ENCODE data around the gene ORMDL1.
"Not testable (repeated sequence)": the region's sequence is repeated elsewhere in the genome, so short reads cannot be mapped to it uniquely, and the experiment has no call there.

Gene ORMDL1

DNA sequence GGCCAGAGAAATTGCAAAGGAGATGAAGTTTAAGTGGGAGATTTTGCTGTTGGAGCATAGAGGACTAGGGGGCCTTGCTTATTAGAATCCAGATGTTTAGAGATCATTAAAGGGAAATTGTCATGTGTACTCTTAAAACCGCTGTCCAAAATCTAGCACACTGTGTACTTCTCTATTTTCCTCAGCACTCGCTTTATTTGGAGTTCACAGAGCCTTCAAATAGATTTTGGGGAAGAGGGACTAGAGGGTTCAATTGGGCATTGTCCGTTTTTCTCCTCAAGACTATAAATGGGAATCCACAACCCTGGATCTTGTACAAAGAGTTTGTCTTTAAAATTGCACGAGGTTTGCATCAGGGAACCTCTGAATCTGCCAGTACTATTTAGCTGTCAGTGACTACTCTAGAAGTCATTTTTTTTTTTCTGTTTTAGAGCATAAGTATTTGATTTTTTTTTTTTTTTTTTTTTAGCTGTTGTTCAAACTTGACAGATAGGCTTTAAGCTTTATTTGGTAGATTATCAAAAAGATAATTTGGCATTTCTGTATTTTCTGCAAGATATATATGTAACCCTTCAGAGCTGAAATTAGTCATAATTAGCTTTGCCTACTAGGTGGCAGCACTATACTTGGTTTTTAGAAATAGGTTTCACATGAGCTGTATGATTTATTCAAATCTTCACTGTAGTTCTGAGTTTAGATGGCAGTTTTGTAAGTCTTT lies 14.3 kb upstream of the ORMDL1 start:
- H3K4me3 ChIP-seq (ENCODE audit: low read length): no peak overlapping the region
- no peak for TF ChIP-seq ZNF274 (IDR thresholded peaks at IDR 0.05; ENCODE audit: low read depth, low read length)

DNA sequence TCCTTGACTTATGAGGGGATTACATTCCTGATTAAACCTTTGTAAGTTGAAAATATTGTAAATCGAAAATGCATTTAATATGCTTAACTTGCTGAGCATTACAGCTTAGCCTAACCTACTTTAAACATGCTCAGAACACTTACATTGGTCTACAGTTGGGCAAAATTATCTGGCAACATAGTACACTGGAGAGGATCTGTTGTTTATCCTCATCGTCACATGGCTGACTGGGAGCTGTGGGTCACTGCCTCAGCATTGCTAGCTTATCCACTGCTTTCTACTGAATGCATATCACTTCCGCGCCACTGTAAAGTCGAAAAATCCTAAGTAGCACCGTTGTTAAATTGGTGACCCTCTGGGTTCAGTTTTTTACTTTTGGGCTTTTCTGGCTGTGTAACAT lies 13.8 kb upstream of the ORMDL1 start:
- no peak for TF ChIP-seq ZNF274 (IDR thresholded peaks at IDR 0.05; ENCODE audit: low read depth, low read length)
- H3K4me3 ChIP-seq (ENCODE audit: low read length): no peak overlapping the region

DNA sequence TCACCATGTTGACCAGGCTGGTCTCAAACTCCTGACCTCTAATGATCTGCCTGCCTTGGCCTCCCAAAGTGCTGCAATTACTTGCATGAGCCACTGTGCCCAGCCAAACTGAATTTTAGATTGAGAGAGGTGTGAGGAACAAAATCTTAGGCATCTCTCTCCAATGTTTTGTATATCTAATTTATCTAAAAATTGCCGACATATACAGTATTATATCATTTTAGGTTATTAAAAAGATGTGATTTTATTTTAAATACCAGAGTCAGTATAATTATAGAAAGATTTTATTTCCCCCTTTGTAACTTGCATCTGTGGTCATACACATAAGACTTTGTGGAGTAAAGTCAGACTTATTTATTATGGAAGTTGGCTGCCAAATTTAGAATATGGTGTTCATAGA lies 10.2 kb upstream of the ORMDL1 start:
- TF ChIP-seq ZNF274 (IDR thresholded peaks at IDR 0.05; ENCODE audit: low read depth, low read length): no peak

DNA sequence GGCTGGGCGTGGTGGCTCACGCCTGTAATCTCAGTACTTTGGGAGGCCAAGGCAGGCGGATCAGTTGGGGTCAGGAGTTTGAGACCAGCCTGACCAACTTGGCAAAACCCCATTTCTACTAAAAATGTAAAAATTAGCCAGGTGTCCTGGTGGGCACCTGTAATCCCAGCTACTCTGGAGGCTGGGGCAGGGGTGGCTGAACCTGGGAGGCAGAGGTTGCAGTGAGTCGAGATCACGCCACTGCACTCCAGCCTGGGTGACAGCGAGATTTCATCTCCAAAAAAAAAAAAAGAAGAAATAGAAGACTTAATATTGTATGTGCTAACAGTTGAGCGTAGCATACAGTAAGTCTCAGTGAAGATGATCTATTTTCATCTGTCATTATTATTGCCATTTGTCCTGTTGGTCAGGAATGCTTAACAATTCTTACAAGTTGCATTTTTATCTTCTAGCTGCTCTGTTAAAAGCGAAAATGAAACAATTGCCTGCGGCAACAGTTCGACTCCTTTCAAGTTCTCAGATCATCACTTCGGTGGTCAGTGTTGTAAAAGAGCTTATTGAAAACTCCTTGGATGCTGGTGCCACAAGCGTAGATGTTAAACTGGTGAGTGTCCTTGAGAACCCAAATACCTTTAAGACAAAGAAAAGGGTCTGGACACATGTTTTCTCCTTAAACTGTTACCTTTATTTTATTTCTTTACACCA lies 7.4 kb upstream of the ORMDL1 start:
- no peak for TF ChIP-seq ZNF274 (IDR thresholded peaks at IDR 0.05; ENCODE audit: low read depth, low read length)

More for the DNA sequence above, 10.2 kb upstream of the ORMDL1 start:
- H3K4me3 ChIP-seq (ENCODE audit: low read length): no peak overlapping the region

DNA sequence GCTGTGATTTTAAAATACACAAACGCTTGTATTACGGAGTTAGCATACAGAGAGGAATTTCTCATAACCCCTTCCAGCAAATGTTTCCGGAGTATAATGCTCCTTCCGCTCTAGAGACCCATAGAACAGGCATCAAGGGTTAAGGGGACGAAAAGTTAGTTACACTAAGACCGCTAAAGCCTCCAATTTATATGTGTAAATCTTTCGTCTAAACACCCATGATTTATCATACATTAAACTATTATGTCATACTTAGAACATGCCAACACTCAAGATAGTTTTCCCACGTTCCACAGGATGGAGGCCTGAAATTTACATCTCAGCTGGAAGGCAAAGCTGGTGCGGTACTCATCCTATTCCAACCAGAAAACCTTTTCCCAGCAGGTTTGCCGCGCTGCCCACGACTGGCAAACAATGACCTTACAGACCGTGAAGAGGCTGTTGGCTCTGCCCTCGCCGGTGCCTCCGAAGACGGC lies 650 bp downstream of the ORMDL1 start:
- peak overlapping the region; percentile 95 for H3K4me3 ChIP-seq (ENCODE audit: low read length)
- no peak for TF ChIP-seq ZNF274 (IDR thresholded peaks at IDR 0.05; ENCODE audit: low read depth, low read length)

More for the DNA sequence above, 7.4 kb upstream of the ORMDL1 start:
- no peak overlapping the region for H3K4me3 ChIP-seq (ENCODE audit: low read length)

DNA sequence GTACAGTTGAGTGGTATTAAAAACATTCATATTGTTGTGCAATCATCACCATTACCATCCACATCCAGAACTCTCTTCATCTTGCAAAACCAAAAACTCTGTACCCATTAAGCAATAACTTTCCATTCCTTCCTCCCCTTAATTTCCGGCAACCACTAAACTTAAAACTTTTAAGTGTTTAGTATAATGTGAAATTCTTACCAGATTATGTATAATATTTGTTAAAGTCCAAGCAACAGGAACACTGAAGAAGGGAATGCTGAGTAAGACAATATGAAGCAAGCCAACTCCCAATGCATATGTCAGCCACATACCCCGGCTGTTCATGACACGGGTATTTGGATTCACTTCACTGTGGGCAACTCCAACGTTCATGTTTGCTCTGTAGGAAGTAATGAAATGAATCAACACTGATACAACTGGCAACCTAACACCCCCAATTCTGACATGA lies 1.9 kb downstream of the ORMDL1 start:
- no peak for TF ChIP-seq ZNF274 (IDR thresholded peaks at IDR 0.05; ENCODE audit: low read depth, low read length)
- peak overlapping the region; percentile 95 for H3K4me3 ChIP-seq (ENCODE audit: low read length)

DNA sequence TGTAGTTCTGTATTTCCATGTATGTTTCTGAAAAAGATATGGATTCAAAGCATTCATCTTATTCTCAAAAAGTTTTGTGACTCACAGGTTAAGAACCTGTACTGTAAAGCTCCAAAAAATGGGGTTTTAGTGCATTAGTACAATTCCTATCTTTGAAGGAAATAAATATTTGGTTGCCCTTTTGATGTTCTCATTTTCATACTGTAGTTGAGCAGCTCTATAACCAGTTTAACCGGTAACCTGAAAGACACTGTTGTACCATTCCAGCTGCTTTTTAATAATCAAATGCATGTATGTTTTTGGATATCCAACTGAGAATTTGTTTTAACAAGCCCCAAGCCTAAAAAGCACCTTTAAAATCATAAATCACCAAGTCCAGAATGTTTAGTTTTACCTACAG lies 11.9 kb downstream of the ORMDL1 start:
- no peak overlapping the region for H3K4me3 ChIP-seq (ENCODE audit: low read length)
- TF ChIP-seq ZNF274 (IDR thresholded peaks at IDR 0.05; ENCODE audit: low read depth, low read length): no peak

DNA sequence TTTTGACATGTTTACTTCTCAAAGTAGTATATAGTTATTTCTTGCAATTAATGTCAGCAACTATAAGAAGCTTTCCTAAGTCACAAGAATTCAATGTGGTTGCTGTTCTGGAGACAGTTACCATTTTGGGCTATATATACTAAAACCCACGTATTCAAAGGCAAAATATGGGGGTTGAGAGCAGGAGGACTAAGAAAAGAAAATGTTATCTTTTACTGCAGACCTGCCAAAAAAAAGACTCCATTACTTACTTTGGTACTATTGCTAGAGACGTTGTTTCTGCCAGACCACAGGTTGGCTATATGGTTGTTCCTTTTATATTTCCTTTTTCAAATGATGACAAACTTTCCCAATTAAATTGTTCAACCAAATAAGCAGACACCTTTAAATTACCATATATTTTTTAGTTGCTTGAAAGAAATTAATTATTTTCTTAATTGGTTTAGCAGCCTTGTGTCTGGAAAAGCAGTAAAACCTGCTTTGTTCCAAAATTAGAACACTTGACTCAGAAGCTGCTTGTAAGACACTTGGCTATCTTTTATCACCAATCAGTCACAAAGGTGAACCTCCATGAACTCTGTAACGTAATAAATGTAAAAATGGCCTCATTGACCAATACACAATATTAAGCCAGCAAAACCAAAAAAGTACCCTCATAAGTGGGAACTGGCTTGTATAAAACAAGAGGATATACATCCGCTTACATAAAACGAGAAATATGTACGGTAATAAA lies 13.4 kb downstream of the ORMDL1 start:
- H3K4me3 ChIP-seq (ENCODE audit: low read length): no peak overlapping the region
- TF ChIP-seq ZNF274 (IDR thresholded peaks at IDR 0.05; ENCODE audit: low read depth, low read length): no peak

DNA sequence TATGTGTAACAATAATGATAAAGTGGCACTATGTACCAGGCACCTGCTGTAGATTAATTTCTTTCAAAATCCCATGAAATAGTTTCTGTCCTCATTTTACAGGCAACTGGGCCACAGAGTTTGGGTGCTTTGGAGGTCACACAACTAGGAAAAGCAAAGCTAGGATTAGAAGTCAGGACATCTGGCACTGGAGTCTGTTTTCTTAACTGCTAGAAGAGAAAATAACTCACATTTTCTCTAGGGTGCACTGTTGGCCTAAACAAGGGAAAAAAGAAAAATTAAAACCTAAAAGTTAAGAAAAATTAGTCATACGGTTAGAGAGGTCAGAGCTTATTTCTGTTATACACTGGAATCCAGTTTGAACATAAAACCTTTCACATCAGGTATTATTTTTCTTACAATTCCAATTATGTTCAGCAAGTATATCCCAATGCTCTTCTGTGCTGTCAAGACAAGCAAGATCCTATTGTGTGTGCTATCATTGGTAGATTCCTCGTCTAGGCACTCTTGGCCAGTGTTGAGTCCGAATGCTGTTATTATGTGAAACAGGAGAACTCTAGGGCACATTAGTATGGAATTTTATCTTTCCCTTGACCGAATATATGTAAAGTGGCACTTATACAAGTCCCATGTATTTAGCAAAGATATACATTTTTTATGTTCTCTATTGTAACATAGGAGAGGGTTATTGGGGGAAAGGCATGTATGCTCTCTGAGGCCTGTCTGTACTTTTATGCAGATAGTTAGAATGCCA lies 20.1 kb downstream of the ORMDL1 start:
- no peak for TF ChIP-seq ZNF274 (IDR thresholded peaks at IDR 0.05; ENCODE audit: low read depth, low read length)
- H3K4me3 ChIP-seq (ENCODE audit: low read length): peak overlapping the region; percentile 98; the same call in 1 of the 2 replicates

DNA sequence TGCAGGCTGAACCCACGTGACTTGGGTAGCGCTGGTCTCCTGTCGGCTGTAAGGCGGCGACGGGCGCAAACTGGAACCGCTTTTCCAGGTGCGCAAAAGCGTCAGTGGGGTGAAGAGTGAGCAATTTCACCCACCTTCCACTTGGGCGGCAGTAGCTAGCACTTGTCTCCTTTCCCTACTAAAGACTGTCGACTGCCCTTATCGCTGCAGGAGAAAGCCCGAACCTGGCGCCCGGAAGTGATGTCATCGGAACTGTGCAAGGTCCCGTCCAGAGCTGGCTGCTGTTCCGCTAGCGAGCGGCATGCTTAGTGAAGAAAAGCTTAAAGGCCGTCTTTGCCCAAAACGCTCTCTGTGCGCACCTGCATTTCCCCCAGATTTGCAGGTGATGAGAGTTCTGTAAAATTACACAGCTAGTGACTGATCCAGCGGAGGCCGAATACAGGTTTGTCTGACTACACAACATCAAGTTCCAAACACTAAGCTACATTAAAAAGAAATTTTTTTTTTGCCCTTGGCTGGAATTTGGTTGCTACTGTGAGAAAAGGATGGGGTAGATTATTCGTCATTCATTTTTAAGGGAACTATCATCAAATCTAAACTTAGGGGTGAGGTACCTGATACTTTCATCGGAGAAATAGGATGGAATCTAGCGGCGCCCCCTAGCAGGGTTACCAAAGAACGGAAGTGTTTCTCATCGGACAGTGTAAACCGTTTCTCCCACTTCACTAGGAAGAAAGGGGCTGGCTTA lies 21.4 kb downstream of the ORMDL1 start, which contains the start of gene OSGEPL1:
TSS of gene OSGEPL1 (minus strand) at position 242 of the 748 bp plus-strand sequence. CDS start 1,152 bp downstream, outside the sequence.
- no peak for TF ChIP-seq ZNF274 (IDR thresholded peaks at IDR 0.05; ENCODE audit: low read depth, low read length)
- H3K4me3 ChIP-seq (ENCODE audit: low read length): peak within 1 kb of the TSS; percentile 98

DNA sequence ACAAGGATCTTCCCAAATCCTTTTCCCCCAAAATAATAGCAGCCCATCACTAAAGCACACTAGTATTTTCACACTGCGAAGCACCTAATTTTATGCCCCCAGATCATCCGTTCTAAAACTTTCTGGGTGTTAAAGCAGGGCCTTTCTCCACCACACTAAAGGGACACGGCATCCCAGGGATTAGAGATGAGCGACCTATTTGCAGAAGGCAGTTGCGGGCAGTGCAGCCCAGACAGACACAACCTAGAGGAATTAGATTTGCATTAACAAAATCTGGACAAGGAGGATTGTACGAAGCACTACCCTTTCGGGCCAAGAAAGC lies 21.9 kb downstream of the ORMDL1 start:
- H3K4me3 ChIP-seq (ENCODE audit: low read length): peak overlapping the region; percentile 98
- no peak for TF ChIP-seq ZNF274 (IDR thresholded peaks at IDR 0.05; ENCODE audit: low read depth, low read length)

DNA sequence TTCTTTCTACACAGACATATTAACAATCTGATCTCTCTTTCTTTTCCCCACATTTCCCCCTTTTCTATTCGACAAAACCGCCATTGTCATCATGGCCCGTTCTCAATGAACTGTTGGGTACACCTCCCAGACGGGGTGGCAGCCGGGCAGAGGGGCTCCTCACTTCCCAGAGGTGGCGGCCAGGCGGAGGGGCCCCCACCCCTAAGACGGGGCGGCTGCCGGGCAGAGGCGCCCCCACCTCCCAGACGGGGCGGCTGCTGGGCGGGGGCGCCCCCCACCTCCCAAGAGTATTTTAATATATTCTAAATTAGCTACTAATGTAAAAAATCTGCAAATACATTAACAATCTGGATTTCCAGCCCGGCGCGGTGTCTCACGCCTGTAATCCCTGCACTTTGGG lies 24.0 kb downstream of the ORMDL1 start:
- not testable (repeated sequence) for H3K4me3 ChIP-seq (ENCODE audit: low read length)

DNA sequence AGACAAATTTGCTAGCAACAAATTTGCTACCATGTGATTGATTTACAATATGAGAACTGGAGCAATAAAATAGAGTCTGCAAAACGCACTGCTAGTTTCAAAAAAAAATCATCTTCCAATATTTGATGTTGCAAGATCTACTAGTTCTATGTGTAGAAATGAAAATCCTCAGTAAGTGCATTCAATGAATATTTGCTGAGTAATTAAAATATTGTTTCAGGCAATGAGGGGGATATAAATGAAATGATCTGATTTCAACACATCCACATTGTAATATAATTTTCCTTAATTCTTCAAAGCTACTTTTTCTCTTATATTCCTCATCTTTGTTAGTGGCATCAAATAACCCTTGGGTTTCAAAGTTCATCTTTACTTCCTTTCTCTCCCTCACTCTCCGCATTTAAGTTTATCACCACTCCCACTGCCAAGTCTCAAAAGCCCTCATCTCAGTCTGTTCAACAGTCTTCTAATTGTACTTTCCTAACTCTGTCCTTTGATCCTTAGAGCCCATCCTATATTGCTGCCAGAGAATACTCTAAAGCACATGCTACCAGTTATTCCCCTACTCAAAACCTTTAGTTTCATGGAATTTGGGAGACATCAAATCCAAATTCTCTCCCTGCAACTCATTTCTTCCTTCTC lies 27.7 kb downstream of the ORMDL1 start:
- TF ChIP-seq ZNF274 (IDR thresholded peaks at IDR 0.05; ENCODE audit: low read depth, low read length): no peak
- no peak overlapping the region for H3K4me3 ChIP-seq (ENCODE audit: low read length)
